ENCODE data around the gene CD248. TPM values are rescaled to one million over a fixed set of nuclear protein-coding genes. Genes with fewer than 3 reads are reported as not detected.

Gene CD248
- total RNA-seq, 2 donors from 2014 or later, result 22.9 to 32.4 TPM

GRCh38 chr11:66264914-66265313 lies 51.9 kb downstream of the CD248 start:
- Histone ChIP-seq H3K9me3 (no peaks in the 10 kb centered on the region), H3K27me3 (replicated peaks; ENCODE audit: insufficient read depth) (no peaks in the 10 kb centered on the region), H3K27ac (no peak overlapping the region), H3K4me1 (ENCODE audit: control insufficient read depth in 1 of 2, low read depth in 2 of 2) (peaks cover 11 to 18% of the 10 kb centered on the region in 2 donors), H3K36me3 (peaks cover 26% of the 10 kb centered on the region), H3K4me3 (no peak overlapping the region)
- peak; percentile 16 for TF ChIP-seq CTCF (IDR thresholded peaks at IDR 0.05)
- DNase-seq (ENCODE audit: low spot score) (no peak), ATAC-seq (ENCODE audit: insufficient number of reproducible peaks, low FRiP score, low read depth) (no peak)

Other genes starting within 250 kb of the CD248 start
- 100 to 1,000 TPM in 1 of 2 donors, 10 to 100 TPM in 1; 82.9 to 112 TPM for gene PACS1, start 246.8 kb downstream of the CD248 start, total RNA-seq
- 10 to 100 TPM; 48.6 to 55.9 TPM for gene KLC2, start 59.3 kb downstream of the CD248 start, total RNA-seq
- gene RAB1B, start 48.4 kb downstream of the CD248 start, total RNA-seq, result 10 to 100 TPM; 57.2 to 96.0 TPM
- not detected for gene CNIH2, start 38.9 kb downstream of the CD248 start, total RNA-seq
- 100 to 1,000 TPM in 1 of 2 donors, 10 to 100 TPM in 1; 65.4 to 155 TPM for gene YIF1A, start 27.9 kb downstream of the CD248 start, total RNA-seq
- under 1 TPM in 1 of 2 donors, not detected in 1; 0.27 TPM for gene TMEM151A, start 25.1 kb downstream of the CD248 start, total RNA-seq
- 1 to 10 TPM; 7.7 to 7.8 TPM for gene RIN1, start 19.4 kb upstream of the CD248 start, total RNA-seq
- 10 to 100 TPM; 35.0 to 48.1 TPM for gene BRMS1, start 28.1 kb upstream of the CD248 start, total RNA-seq
- gene B4GAT1, start 30.6 kb upstream of the CD248 start, total RNA-seq, result 10 to 100 TPM; 15.7 to 34.1 TPM
- gene SLC29A2, start 54.7 kb upstream of the CD248 start, total RNA-seq, result 1 to 10 TPM; 2.5 to 3.0 TPM
- gene NPAS4, start 104.0 kb upstream of the CD248 start, total RNA-seq, result 1 to 10 TPM; 4.2 to 6.6 TPM
- 10 to 100 TPM; 16.7 to 28.0 TPM for gene MRPL11, start 121.8 kb upstream of the CD248 start, total RNA-seq
- 10 to 100 TPM; 29.1 to 47.1 TPM for gene PELI3, start 149.9 kb upstream of the CD248 start, total RNA-seq
- 10 to 100 TPM; 20.2 to 22.2 TPM for gene DPP3, start 163.4 kb upstream of the CD248 start, total RNA-seq
- 100 to 1,000 TPM in 1 of 2 donors, 10 to 100 TPM in 1; 90.3 to 114 TPM for gene BBS1, start 193.6 kb upstream of the CD248 start, total RNA-seq
- gene ZDHHC24, start 229.0 kb upstream of the CD248 start, total RNA-seq, result 10 to 100 TPM; 10.2 to 15.7 TPM
- not detected for gene ACTN3, start 229.9 kb upstream of the CD248 start, total RNA-seq